Fibroblast of peridontal ligament (primary cell): ENCODE measurements around the gene PHF8.

Source experiments
- DNase-seq: peaks from one replicate; pipeline ENCODE4 v3.0.0-alpha.2; 2010; ENCODE audit errors: extremely low read depth

PHF8 gene

DNA sequence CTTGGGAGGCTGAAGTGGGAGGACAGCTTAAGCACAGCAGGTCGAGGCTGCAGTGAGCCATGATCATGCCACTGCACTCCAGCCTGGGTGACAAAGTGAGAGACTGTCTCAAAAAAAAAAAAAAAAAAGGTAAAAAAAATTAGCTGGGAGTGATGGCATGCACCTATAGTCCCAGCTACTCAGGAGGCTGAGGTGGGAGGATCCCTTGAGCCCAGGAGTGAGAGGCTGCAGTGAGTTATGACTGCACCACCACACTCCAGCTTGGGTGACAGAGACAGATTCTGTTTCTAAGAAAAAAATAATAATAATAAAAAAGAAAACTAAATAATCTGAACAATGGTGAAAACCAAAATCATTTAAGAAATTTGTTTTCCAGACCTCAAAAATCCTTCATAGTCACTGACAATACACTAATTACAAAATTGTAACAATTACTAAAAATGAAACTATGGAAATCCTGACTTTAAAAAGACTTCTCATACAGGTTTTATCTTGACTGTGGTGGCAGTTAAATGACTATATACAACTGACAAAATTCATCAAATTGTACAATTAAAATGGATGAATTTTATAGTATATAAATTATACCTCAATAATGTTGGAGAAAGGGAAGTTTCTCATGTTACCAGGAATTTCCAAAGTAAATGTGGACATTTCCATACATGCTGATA is 31.3 kb downstream of the PHF8 start:
- DNase-seq: no peak

DNA sequence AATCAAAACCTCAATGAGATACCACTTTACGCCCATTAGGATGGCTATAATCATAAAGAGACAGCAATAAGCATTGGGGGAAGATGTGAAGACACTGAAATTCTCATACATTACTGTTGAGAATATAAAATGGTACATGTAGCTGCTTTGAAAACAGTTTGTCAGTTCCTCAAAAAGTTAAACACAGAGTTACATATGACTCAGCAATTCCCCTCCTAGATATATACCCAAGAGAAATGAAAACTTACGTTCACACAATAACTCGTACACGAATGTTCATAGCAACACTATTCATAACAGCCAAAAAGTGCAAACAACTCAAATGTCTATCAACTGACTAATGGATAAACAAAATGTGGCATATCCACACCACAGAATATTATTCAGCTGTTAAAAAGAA is 36.6 kb downstream of the PHF8 start:
- no peak for DNase-seq

DNA sequence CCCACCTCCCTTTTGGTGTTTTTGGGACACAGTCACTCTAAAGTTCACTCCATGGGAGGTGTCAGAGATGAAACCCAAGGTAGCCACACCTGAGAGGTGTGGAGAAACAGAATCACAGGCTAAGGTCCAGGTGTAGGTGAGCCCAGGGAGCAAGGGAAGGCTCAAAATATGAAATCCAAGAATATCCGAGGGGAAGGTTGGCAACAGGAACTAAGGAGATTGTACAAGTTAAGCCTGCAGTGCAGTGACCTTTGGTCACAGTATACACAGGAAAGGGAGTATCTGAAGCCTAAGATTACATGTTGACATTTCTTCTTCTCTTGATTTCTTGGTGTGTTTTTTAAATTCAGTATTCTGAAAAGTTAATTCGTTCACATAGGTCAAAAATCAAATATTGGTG is 46.5 kb downstream of the PHF8 start:
- DNase-seq: no peak

DNA sequence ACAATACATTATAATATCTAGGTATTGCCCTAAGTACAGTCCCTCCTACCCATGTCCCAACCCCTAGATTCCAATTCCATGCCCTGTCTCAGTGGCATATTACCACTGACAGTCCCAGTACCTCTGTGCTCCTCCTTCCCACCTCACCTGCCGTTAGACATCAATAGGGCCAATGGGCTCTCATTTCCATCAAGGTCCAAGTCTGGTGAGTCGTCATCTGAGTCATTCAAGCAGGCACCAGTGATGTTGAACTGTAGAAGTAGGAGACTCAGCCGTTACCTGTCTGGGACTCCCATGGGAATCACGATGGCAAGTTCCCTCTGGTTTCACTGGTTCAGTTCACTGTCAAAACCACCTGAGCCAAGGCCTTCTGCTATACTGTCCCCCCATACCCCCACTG is 51.7 kb downstream of the PHF8 start:
- no peak for DNase-seq

DNA sequence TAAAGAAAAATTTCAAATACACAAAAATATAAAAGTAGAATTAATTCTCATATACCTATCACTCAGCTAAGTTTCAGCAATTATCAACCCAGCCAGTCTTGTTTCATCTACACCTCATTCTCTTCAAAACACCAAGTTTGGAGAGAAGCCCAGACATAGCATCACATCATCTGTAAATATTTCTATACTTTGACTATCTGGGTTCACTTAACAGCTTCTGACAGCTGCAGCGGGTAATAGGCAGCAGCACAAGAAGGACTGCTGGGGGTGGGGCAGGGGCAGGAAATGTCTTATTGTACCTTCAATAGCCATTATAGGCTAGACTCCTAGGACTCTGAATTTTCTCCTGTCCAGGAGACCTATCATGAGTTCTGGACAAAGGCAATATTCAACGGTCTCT is 54.1 kb downstream of the PHF8 start:
- DNase-seq: no peak

DNA sequence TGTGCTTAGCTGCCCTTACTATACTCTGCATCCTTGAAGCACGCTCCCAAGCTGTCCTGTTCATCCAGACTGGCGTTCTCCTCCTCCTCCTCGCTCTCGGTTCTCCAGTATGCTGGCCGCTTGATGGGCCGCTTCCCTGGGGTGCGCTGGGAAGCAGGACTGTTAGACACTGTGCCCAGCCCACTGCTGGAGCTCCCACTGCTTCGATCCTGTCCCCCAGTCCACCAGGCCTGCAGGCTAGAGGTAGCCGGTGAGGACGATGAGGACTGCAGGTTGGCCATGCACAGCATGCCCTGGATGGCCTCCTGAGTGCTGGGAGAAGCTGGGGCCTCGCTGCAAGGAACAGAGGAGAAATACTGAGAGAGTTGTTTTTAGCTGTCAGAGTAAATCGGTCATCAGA is 59.4 kb downstream of the PHF8 start:
- DNase-seq: no peak

DNA sequence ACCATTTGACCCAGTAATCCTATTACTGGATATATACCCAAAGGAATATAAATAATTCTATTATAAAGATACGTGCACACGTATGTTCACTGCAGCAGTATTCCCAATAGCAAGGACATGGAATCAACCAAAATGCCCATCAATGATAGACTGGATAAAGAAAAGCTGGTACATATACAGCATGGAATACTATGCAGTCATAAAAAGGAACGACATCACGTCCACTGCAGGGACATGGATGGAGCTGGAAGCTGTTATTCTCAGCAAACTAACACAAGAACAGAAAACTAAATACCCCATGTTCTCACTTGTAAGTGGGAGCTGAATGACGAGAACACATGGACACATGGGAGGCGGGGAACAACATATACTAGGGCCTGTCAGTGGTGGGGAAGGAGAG is 69.7 kb downstream of the PHF8 start:
- no peak for DNase-seq

DNA sequence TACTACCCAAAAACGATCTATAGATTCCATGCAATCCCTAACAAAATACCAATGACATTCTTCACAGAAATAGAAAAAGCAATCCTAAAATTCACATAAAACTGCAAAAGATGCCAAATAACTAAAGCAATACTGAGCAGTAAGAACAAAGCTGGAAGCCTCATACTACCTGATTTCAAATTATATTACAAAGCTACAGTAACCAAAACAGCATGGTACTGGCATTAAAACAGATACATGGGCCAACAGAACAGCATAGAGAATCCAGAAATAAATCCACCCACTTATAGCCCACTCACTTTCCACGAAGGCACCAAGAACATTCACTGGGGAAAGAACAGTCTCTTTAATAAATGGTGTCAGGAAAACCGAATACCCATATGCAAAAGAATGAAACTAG is 74.7 kb downstream of the PHF8 start:
- no peak for DNase-seq

DNA sequence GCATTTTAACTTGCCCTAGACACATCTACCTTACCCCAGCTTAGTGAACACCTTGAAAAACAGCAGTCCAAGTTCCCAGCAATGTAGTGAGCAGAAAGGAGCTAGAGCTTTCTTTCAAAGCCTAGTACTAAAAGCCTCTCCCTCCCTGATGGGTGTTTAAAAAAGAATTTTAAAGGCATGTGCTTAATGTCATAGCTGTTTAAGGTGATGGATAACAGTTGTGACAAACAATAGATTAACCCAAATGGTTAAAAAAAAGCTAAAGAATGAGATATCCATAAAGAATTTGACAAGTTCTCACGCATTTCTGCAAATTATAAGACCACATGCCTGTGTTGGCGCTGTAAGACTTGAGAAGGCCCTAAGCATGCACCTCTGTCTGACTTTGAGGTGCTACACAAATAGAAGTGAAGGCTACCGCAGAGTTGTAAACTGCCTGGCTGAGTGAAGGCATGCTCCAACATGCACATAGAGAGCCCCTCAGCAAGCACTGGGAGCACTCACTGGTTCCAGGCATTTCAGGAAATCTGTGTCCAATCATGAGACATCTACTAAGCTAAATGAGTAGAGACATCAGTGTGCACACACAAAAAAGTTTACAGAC is 94.0 kb downstream of the PHF8 start:
- no peak for DNase-seq

DNA sequence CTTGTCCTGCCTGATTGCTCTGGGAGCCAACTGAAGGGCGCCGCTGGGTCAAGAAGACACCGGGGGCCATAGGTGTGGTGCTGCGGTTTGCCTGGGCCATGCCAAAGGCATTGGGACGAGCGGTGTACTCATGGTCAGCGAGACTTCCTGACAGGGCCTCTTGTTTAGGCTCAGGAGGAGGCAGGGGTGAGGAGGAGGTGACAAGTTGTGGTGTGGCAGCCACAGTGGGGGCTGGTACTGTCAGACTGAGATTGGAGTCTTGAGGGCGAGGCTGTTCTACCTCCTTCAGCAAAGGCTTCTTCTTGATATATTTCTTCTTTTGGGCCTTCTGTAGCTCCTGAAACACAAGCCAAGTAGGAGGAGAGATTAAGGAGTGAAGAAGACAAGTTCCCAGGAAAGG is 104.1 kb downstream of the PHF8 start:
- no peak for DNase-seq

DNA sequence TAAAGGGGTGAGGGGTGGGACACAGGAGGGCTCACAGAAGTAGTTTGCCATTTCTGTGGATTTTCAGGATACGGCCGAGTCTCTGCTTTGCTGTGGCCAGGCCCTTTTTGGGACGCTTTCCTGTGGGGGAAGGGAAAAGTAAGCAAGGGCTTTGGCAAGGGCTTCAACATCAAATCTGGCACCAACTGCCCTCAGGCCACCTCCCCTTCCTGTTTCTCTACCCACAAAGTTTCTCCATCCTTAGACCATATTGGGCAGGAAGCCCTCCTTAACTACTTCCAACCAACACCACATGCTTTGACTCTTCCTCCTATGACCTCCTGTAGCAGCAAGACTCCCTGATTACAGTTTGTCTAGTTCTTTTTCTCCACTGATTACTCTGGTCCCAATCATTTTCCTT is 105.1 kb downstream of the PHF8 start:
- no peak for DNase-seq

DNA sequence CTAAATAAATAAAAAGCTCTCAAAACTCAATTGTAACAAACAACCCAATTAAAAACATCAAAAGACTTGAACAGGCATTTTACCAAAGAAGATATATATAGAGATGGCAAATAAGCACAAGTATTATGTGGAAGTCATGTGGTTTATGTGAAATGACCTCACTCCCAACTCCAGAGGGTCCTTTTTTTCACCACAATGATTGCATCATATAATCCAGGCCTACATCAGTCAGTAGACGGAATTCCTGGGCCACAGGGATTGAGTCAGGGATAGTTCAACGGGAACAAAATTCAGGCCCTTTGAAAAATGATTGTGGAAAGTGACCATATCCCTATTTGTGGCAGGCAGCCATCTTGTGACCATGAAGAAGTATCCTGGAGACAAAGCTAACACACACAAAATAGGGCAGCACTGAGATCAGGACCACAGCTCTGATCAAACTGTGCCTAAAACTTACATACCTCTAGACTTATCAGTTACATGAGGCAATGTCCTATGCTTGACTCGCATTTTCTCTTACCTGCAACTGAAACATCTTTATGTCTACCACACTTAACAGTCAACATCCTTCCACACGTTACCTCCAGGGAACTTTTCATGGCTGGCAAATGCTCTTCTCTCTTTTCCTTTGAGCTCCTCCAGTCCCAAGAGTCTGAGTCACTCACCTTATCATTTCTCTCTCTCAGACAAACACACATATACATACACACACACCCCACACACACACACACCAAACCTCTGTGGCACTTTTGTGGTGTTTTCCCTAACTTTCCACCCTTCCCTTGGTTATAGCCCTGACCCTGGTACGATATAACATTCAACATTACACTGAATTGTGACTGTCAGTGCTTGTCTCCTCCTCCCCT is 113.5 kb downstream of the PHF8 start:
- peak; percentile 84 for DNase-seq

DNA sequence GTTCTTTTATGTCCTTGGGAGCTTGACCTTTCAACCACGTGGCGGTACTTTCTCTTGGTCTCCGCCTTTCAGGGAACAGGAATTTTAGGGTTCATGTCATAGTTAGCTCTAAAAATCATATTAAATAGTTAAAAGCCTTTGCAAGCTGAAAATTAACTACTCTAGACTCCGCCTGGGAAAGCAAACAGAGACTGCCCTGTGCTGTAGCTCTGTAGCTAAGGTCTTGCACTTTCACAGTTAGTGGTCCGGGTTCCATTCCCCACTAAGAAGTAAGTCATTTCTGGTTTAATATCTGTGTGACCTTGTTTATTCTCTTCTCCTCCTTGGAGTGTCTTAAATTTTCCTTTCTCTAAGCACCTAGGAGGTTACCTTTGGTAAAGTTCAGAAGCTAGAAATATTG is 118.2 kb downstream of the PHF8 start:
- DNase-seq: no peak

DNA sequence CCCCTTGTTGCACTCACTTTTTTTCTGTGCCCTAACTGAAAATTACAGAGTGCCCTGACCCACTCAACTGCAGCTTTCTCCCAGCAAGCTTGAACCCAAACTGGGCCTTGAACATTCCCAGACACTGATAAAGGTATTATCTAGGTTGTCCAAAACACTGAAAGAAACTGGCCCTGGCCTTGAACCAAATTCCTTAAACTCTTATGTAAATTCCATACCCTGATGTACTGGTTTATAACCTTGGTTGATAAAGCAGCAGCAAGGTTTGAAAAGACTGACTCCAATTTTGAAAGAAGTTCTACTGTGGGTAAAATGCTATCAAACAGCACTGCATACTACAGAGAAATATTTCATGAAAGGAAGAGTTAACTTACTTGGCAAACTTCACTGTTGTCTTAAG is 125.6 kb downstream of the PHF8 start:
- DNase-seq: no peak

DNA sequence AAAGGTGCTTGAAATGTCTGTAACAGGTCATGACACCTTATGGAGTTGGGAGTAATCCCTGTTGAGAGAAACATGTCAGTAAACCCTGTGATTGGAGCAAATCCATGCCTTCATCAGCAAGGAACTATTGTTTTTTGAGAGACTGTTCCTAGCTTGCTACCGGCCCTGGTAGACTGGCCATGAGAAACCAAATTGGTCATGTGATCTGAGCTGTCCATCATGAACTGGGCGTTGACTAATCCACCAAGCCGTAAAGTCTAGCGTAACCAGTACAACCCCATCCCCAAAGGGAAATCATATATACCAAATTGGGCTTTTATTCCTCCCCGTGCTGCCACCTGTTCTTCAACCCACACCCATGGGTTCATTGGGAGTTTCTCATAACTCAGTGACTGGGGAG is 143.7 kb downstream of the PHF8 start:
- no peak for DNase-seq

DNA sequence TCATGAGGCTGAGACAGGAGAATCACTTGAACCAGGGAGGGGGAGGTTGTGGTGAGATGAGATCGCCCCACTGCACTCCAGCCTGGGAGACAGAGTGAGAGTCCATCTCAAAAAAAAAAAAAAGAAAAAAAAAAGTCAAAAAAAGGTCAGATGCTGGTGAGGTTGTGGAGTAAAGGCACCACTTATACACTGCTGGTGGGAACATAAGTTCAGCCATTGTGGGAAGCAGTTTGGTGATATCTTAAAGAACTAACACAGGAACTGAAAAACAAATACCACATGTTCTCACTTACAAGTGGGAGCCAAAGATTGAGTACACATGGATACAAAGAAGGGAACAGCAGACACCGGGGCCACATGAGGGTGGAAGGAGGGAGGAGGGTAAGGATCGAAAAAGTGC is 149.0 kb downstream of the PHF8 start:
- no peak for DNase-seq
